GM19351 (cell line): ENCODE results near the gene COX20.
"Not testable (repeated sequence)": the region's sequence is repeated elsewhere in the genome, so short reads cannot be mapped to it uniquely, and the experiment has no call there.

Experiments used
- ATAC-seq: cut with Tn5 transposase; IDR thresholded peaks from one replicate; pipeline ENCODE4 v1.9.1; 2021; ENCODE audit warnings: mild to moderate bottlenecking, moderate library complexity; ENCODE audit not compliant: unreplicated experiment

COX20 gene

GRCh38 chr1:244835276-244836134 lies at the start of gene COX20:
TSS of gene COX20 (plus strand) at chr1:244835658. CDS start at chr1:244835715, 57 bp downstream.
- peak; percentile 55 for ATAC-seq

- no peak for ATAC-seq
Measured at GRCh38 chr1:244788493-244789275, 46.8 kb upstream of the COX20 start.

- ATAC-seq = no peak
Measured at GRCh38 chr1:244789276-244789580, 46.2 kb upstream of the COX20 start.

GRCh38 chr1:244789731-244790130 lies 45.7 kb upstream of the COX20 start:
- no peak for ATAC-seq

GRCh38 chr1:244791061-244791460 lies 44.4 kb upstream of the COX20 start:
- no peak for ATAC-seq

GRCh38 chr1:244792188-244792850 lies 43.1 kb upstream of the COX20 start:
- ATAC-seq = no peak

GRCh38 chr1:244794071-244794470 lies 41.4 kb upstream of the COX20 start:
- no peak for ATAC-seq

GRCh38 chr1:244794516-244794915 lies 40.9 kb upstream of the COX20 start:
- ATAC-seq = not testable (repeated sequence)

- no peak for ATAC-seq
Measured at GRCh38 chr1:244796719-244797406, 38.6 kb upstream of the COX20 start.

- no peak for ATAC-seq
Measured at GRCh38 chr1:244800821-244801220, 34.6 kb upstream of the COX20 start.

GRCh38 chr1:244801246-244801645 lies 34.2 kb upstream of the COX20 start:
- peak; percentile 94 for ATAC-seq

- ATAC-seq = no peak
Measured at GRCh38 chr1:244802041-244802440, 33.4 kb upstream of the COX20 start.

- ATAC-seq = no peak
Measured at GRCh38 chr1:244802556-244803239, 32.8 kb upstream of the COX20 start.

- no peak for ATAC-seq
Measured at GRCh38 chr1:244804841-244805240, 30.6 kb upstream of the COX20 start.

GRCh38 chr1:244807138-244807537 lies 28.3 kb upstream of the COX20 start:
- ATAC-seq = no peak

GRCh38 chr1:244810221-244810620 lies 25.2 kb upstream of the COX20 start:
- no peak for ATAC-seq

- no peak for ATAC-seq
Measured at GRCh38 chr1:244813327-244813726, 22.1 kb upstream of the COX20 start.

- ATAC-seq = no peak
Measured at GRCh38 chr1:244815600-244816099, 19.8 kb upstream of the COX20 start.

- ATAC-seq = no peak
Measured at GRCh38 chr1:244817415-244817894, 18.0 kb upstream of the COX20 start.

GRCh38 chr1:244820131-244820530 lies 15.3 kb upstream of the COX20 start:
- no peak for ATAC-seq
